HCT116 (cell line): Measurements from ENCODE around the gene HCN4. TPM values are rescaled to one million over a fixed set of nuclear protein-coding genes. Genes with fewer than 3 reads are reported as not detected.
"Not testable (repeated sequence)": the region's sequence is repeated elsewhere in the genome, so short reads cannot be mapped to it uniquely, and the experiment has no call there.

ENCODE experiments used
- ATAC-seq: fragments of 200-7000 bp; cut with Tn5 transposase; 2 replicates; pipeline ENCODE4 v1.9.1; 2020; ENCODE audit warnings: mild to moderate bottlenecking, moderate library complexity
- BruUV-seq: library from RNA; stranded (reverse); fragments of 400-500 nt; replicated peaks from 2 replicates; lab custom pipeline; 2021; lab: Mats Ljungman, UMichigan
- CTCF ChIA-PET: fragments of 300-600 bp; sonication (Branson Sonifier 250); formaldehyde crosslinking; loops from one replicate; lab custom pipeline; 2021; ENCODE audit warnings: antibody characterized with exemption; lab: Charles Lee
- POLR2A ChIA-PET: fragments of 300-600, 350-600 bp; sonication (Branson Sonifier 250); formaldehyde crosslinking; loops from one replicate; lab custom pipeline; 2021; ENCODE audit warnings: antibody characterized with exemption; lab: Charles Lee
- RAD21 ChIA-PET, 2 experiments: fragments of 300-600 bp; sonication (Branson Sonifier 250); formaldehyde crosslinking; loops; one replicate each; lab custom pipeline; 2023; ENCODE audit warnings: low total read pairs in 2 of 2; ENCODE audit not compliant: uncharacterized antibody in 2 of 2, unreplicated experiment in 2 of 2, low non-redundant PET in 1 of 2; lab: Charles Lee
- DNase-seq: peaks from one replicate; pipeline ENCODE4 v3.0.0-alpha.2; 2010; ENCODE audit warnings: low read depth, low spot score
- H2AFZ ChIP-seq: fragments of 200-600 bp; shearing (Covaris generic), sonication (generic); 2 replicates; pipeline ENCODE4 v1.6.1; 2017; ENCODE audit warnings: low read depth, mixed run types, mixed read lengths, antibody characterized with exemption, low read length; ENCODE audit not compliant: poor library complexity, severe bottlenecking
- H3K27ac ChIP-seq: 2 replicates; pipeline ENCODE4 v1.5.1; 2012; ENCODE audit warnings: low read depth, low read length
- H3K27me3 ChIP-seq: fragments of 200-600 bp; sonication (generic); 2 replicates; pipeline ENCODE4 v1.6.1; 2016; ENCODE audit warnings: mixed run types, low read length, mixed read lengths; ENCODE audit not compliant: insufficient read depth
- H3K36me3 ChIP-seq, 2 experiments: fragments of 200-500 bp in 1 of 2; fragments of 200-600 bp in 1 of 2; sonication (Bioruptor generic) in 1 of 2; sonication (generic) in 1 of 2; 2 replicates each; pipeline versions ENCODE4 v1.5.1 to v1.6.1; 2014 to 2016; ENCODE audit warnings: low read length in 2 of 2, inconsistent platforms in 1 of 2, mixed read lengths in 1 of 2, mixed run types in 1 of 2; ENCODE audit not compliant: insufficient read depth in 2 of 2, control insufficient read depth in 1 of 2
- H3K4me1 ChIP-seq, 2 experiments: fragments of 200-600 bp in 1 of 2; sonication (generic) in 1 of 2; 2 replicates each; pipeline versions ENCODE4 v1.5.1 to v1.6.1; 2012 to 2017; ENCODE audit warnings: low read length in 2 of 2, inconsistent platforms in 1 of 2, mild to moderate bottlenecking in 1 of 2, mixed read lengths in 1 of 2, mixed run types in 1 of 2, moderate library complexity in 1 of 2; ENCODE audit not compliant: insufficient read depth in 2 of 2, control insufficient read depth in 1 of 2
- H3K4me2 ChIP-seq: fragments of 200-600 bp; sonication (generic); 2 replicates; pipeline ENCODE4 v1.6.1; 2017; ENCODE audit warnings: mixed run types, low read length, mixed read lengths
- H3K4me3 ChIP-seq, 2 experiments: fragments of 200-600 bp in 1 of 2; sonication (generic) in 1 of 2; replicated peaks in 1 of 2; 2 replicates each; pipeline ENCODE4 v1.5.1; 2011 to 2016; ENCODE audit warnings: low read length in 2 of 2, control low read depth in 1 of 2, low read depth in 1 of 2, mild to moderate bottlenecking in 1 of 2, mixed read lengths in 1 of 2, mixed run types in 1 of 2
- H3K79me2 ChIP-seq: fragments of 200-600 bp; sonication (generic); 2 replicates; pipeline ENCODE4 v1.6.1; 2017; ENCODE audit warnings: mild to moderate bottlenecking, mixed run types, low read length, moderate library complexity, mixed read lengths; ENCODE audit not compliant: insufficient read depth
- H3K9ac ChIP-seq: fragments of 200-600 bp; sonication (generic); 2 replicates; pipeline ENCODE4 v1.6.1; 2016; ENCODE audit warnings: low read length, mixed read lengths
- H3K9me2 ChIP-seq: fragments of 200-600 bp; sonication (generic), shearing (Covaris generic); 2 replicates; pipeline ENCODE4 v1.6.1; 2017; ENCODE audit warnings: mixed run types, mild to moderate bottlenecking, moderate library complexity; ENCODE audit not compliant: insufficient read depth
- H3K9me3 ChIP-seq, 2 experiments: fragments of 200-500 bp in 1 of 2; fragments of 200-600 bp in 1 of 2; sonication (Bioruptor generic) in 1 of 2; sonication (generic) in 1 of 2; 2 replicates each; pipeline ENCODE4 v1.6.1; 2014 to 2017; ENCODE audit warnings: low read length in 2 of 2, mixed read lengths in 2 of 2, inconsistent platforms in 1 of 2, low read depth in 1 of 2, mild to moderate bottlenecking in 1 of 2, mixed run types in 1 of 2, moderate library complexity in 1 of 2; ENCODE audit not compliant: control insufficient read depth in 1 of 2, insufficient read depth in 1 of 2
- H4K20me1 ChIP-seq: fragments of 200-600 bp; sonication (generic), shearing (Covaris generic); 2 replicates; pipeline ENCODE4 v1.6.1; 2017; ENCODE audit warnings: mixed run types, mild to moderate bottlenecking, moderate library complexity; ENCODE audit not compliant: insufficient read depth
- CBX3 ChIP-seq: IDR thresholded peaks from 2 replicates; pipeline ENCODE4 v1.6.1; 2012; ENCODE audit warnings: low read depth
- CEBPB ChIP-seq: IDR thresholded peaks from 2 replicates; pipeline ENCODE4 v1.6.1; 2012; ENCODE audit warnings: low read depth
- EGR1 ChIP-seq: IDR thresholded peaks from 2 replicates; pipeline ENCODE4 v1.6.1; 2012; ENCODE audit warnings: low read depth
- ELF1 ChIP-seq: IDR thresholded peaks from 2 replicates; pipeline ENCODE4 v1.6.1; 2012; ENCODE audit warnings: low read depth, borderline replicate concordance
- EZH2 ChIP-seq: fragments of 200-600 bp; sonication (generic); IDR thresholded peaks from 2 replicates; pipeline ENCODE4 v1.6.1; 2017; ENCODE audit warnings: antibody characterized with exemption, mixed run types
- EZH2phosphoT487 ChIP-seq: fragments of 200-600 bp; IDR thresholded peaks from 2 replicates; pipeline ENCODE4 v1.6.1; 2018; ENCODE audit warnings: antibody characterized with exemption, borderline replicate concordance
- POLR2A ChIP-seq: IDR thresholded peaks from 2 replicates; pipeline ENCODE4 v1.7.0; 2011; ENCODE audit warnings: borderline replicate concordance; ENCODE audit not compliant: insufficient read depth, insufficient read length; ENCODE audit errors: extremely low read depth
- POLR2AphosphoS5 ChIP-seq: IDR thresholded peaks from 2 replicates; pipeline ENCODE4 v1.6.1; 2011; ENCODE audit warnings: mild to moderate bottlenecking, low read depth, low read length, moderate library complexity
- RAD21 ChIP-seq: IDR thresholded peaks from 2 replicates; pipeline ENCODE4 v1.6.1; 2012; ENCODE audit warnings: low read depth, mild to moderate bottlenecking
- SIN3A ChIP-seq: IDR thresholded peaks from 2 replicates; pipeline ENCODE4 v1.6.1; 2012; ENCODE audit warnings: low read depth
- SP1 ChIP-seq: IDR thresholded peaks from 2 replicates; pipeline ENCODE4 v1.6.1; 2012; ENCODE audit warnings: low read depth
- SRF ChIP-seq: IDR thresholded peaks from 2 replicates; pipeline ENCODE4 v1.6.1; 2012; ENCODE audit warnings: low read depth
- TCF7L2 ChIP-seq: IDR thresholded peaks from 2 replicates; pipeline ENCODE4 v1.7.0; 2011; ENCODE audit warnings: borderline replicate concordance, inconsistent platforms; ENCODE audit not compliant: insufficient read depth, insufficient read length; ENCODE audit errors: extremely low read depth
- YY1 ChIP-seq: IDR thresholded peaks from 2 replicates; pipeline ENCODE4 v1.6.1; 2011; ENCODE audit warnings: low read length, low read depth, moderate library complexity, mild to moderate bottlenecking; ENCODE audit not compliant: insufficient replicate concordance; ENCODE audit errors: extremely low read depth
- ZFX ChIP-seq: fragments of 450-650 bp; IDR thresholded peaks from 2 replicates; pipeline ENCODE4 v1.6.1; 2017
- ZNF274 ChIP-seq: fragments of 200-500 bp; sonication (Bioruptor generic); IDR thresholded peaks from 2 replicates; pipeline ENCODE4 v1.6.1; 2014; ENCODE audit warnings: mild to moderate bottlenecking, low read depth, low read length, inconsistent platforms
- intact Hi-C: fragments of 100-400 bp; cut with micrococcal nuclease; formaldehyde crosslinking; loops from 2 replicates; pipeline ENCODE4 v1.10.0; 2022
- total RNA-seq: library from RNA; stranded (reverse); gene quantifications from one replicate; pipeline ENCODE4 v1.2.1, GENCODE V29; 2021; ENCODE audit not compliant: unreplicated experiment
- TF ChIP-seq, protein P1 (sequence below): IDR thresholded peaks from 2 replicates; pipeline ENCODE4 v1.6.1; 2012; ENCODE audit warnings: low read depth
- TF ChIP-seq, protein P2 (sequence below), 3 experiments: fragments of 200-600 bp in 1 of 3; sonication (generic) in 1 of 3; IDR thresholded peaks in 2 of 3; conservative IDR thresholded peaks in 1 of 3; 2 replicates each; pipeline ENCODE4 v1.5.1; 2012 to 2017; ENCODE audit warnings: low read depth in 2 of 3, low read length in 2 of 3, antibody characterized with exemption in 1 of 3, borderline replicate concordance in 1 of 3, control low read depth in 1 of 3, mild to moderate bottlenecking in 1 of 3, mixed read lengths in 1 of 3, mixed run types in 1 of 3, moderate library complexity in 1 of 3; ENCODE audit not compliant: insufficient read depth in 1 of 3
- TF ChIP-seq, protein P3 (sequence below): IDR thresholded peaks from 2 replicates; pipeline ENCODE4 v1.6.1; 2012

HCN4 gene
- total RNA-seq, 1 experiment from 2014 or later: 1.7 TPM

DNA sequence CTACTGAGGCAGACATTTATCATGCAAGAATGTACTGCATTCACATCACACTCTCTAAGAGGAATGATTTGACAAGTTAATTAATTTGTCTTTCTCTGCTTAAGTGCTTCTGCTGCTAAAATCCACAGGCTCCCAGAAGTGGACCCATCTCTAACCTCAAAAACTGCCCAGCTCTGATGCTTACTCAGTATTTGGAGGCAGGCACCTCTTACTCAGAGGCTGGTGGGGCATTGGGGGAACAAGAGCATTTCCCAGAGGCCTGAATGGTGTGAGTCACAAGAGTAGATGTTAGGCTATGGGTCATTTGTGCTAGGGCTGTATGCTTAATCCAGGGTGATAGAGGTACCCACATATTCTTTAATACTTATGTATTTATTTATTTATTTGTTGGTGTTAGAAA lies 34.4 kb upstream of the HCN4 start:
- POLR2A ChIA-PET: no interaction called here

DNA sequence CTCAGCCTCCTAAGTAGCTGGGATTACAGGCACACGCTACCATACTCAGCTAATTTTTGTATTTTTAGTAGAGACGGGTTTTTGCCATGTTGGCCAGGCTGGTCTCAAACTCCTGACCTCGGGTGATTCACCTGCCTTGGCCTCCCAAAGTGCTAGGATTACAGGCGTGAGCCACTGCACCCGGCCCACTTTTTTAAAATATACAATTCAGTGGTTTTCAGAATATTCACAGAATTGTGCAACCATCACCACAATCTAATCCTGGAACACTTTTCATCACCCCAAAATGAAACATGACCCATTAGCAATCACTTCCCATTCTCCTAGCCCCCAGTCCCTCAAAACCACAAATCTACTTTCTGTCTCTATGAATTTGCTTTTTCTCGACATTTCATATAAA lies 31.5 kb upstream of the HCN4 start:
- H3K4me3 ChIP-seq, POLR2A ChIA-PET, H3K9ac ChIP-seq, H3K4me1 ChIP-seq, H3K36me3 ChIP-seq, intact Hi-C loops, RAD21 ChIA-PET, H3K27ac ChIP-seq, H3K4me2 ChIP-seq, H3K9me2 ChIP-seq, CTCF ChIA-PET, H3K9me3 ChIP-seq, H4K20me1 ChIP-seq, ATAC-seq, H3K79me2 ChIP-seq, H2AFZ ChIP-seq, BruUV-seq, DNase-seq, H3K27me3 ChIP-seq: not testable (repeated sequence)

More for the DNA sequence above, 34.4 kb upstream of the HCN4 start:
- ATAC-seq (no peak), DNase-seq (no peak)
- Histone ChIP-seq H2AFZ (no peak overlapping the region), H3K9me2 (no peaks in the 10 kb centered on the region), H3K27ac (no peak overlapping the region), H3K36me3 (no peaks in the 10 kb centered on the region), H3K9me3 (no peaks in the 10 kb centered on the region), H3K79me2 (no peaks in the 10 kb centered on the region), H3K4me2 (no peak overlapping the region), H3K4me3 (no peak overlapping the region), H3K27me3 (no peaks in the 10 kb centered on the region), H3K9ac (no peak overlapping the region), H4K20me1 (no peaks in the 10 kb centered on the region), H3K4me1 (no peaks in the 10 kb centered on the region)
- ChIA-PET CTCF (no interaction called here), RAD21 (no interaction called here)
- BruUV-seq: no TSS peak
- intact Hi-C loops: no loop called here
- TF ChIP-seq, protein P1, sequence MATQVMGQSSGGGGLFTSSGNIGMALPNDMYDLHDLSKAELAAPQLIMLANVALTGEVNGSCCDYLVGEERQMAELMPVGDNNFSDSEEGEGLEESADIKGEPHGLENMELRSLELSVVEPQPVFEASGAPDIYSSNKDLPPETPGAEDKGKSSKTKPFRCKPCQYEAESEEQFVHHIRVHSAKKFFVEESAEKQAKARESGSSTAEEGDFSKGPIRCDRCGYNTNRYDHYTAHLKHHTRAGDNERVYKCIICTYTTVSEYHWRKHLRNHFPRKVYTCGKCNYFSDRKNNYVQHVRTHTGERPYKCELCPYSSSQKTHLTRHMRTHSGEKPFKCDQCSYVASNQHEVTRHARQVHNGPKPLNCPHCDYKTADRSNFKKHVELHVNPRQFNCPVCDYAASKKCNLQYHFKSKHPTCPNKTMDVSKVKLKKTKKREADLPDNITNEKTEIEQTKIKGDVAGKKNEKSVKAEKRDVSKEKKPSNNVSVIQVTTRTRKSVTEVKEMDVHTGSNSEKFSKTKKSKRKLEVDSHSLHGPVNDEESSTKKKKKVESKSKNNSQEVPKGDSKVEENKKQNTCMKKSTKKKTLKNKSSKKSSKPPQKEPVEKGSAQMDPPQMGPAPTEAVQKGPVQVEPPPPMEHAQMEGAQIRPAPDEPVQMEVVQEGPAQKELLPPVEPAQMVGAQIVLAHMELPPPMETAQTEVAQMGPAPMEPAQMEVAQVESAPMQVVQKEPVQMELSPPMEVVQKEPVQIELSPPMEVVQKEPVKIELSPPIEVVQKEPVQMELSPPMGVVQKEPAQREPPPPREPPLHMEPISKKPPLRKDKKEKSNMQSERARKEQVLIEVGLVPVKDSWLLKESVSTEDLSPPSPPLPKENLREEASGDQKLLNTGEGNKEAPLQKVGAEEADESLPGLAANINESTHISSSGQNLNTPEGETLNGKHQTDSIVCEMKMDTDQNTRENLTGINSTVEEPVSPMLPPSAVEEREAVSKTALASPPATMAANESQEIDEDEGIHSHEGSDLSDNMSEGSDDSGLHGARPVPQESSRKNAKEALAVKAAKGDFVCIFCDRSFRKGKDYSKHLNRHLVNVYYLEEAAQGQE: no peak
- TF ChIP-seq ZFX (no peak), EZH2phosphoT487 (no peak), ZNF274 (no peak), CBX3 (no peak), SIN3A (no peak), SP1 (no peak), ELF1 (no peak), SRF (no peak), POLR2AphosphoS5 (no peak), POLR2A (no peak), EGR1 (no peak), EZH2 (no peak), RAD21 (no peak), YY1 (no peak), TCF7L2 (no peak), CEBPB (no peak)
- TF ChIP-seq, protein P2, sequence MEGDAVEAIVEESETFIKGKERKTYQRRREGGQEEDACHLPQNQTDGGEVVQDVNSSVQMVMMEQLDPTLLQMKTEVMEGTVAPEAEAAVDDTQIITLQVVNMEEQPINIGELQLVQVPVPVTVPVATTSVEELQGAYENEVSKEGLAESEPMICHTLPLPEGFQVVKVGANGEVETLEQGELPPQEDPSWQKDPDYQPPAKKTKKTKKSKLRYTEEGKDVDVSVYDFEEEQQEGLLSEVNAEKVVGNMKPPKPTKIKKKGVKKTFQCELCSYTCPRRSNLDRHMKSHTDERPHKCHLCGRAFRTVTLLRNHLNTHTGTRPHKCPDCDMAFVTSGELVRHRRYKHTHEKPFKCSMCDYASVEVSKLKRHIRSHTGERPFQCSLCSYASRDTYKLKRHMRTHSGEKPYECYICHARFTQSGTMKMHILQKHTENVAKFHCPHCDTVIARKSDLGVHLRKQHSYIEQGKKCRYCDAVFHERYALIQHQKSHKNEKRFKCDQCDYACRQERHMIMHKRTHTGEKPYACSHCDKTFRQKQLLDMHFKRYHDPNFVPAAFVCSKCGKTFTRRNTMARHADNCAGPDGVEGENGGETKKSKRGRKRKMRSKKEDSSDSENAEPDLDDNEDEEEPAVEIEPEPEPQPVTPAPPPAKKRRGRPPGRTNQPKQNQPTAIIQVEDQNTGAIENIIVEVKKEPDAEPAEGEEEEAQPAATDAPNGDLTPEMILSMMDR (IDR thresholded peaks at IDR 0.05 in 2 of 3, conservative IDR thresholded peaks at IDR 0.05 in 1 of 3; ENCODE audit: borderline replicate concordance in 1 of 3, insufficient read depth in 1 of 3, low read depth in 2 of 3, low read length in 2 of 3): no peak
- TF ChIP-seq, protein P3, sequence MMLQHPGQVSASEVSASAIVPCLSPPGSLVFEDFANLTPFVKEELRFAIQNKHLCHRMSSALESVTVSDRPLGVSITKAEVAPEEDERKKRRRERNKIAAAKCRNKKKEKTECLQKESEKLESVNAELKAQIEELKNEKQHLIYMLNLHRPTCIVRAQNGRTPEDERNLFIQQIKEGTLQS: no peak
